AG10803 (cell line): ENCODE data around the gene IFI30.

Experiments
- DNase-seq: peaks from one replicate; pipeline ENCODE4 v3.0.0; 2010; ENCODE audit warnings: low read depth
- H3K4me3 ChIP-seq: 2 replicates; pipeline ENCODE4 v1.5.1; 2011; ENCODE audit warnings: mild to moderate bottlenecking, low read length, control low read depth
- TF ChIP-seq, protein P1 (sequence below): conservative IDR thresholded peaks from 2 replicates; pipeline ENCODE4 v1.5.1; 2011; ENCODE audit warnings: mild to moderate bottlenecking, low read length, control low read depth, inconsistent platforms

The IFI30 gene

DNA sequence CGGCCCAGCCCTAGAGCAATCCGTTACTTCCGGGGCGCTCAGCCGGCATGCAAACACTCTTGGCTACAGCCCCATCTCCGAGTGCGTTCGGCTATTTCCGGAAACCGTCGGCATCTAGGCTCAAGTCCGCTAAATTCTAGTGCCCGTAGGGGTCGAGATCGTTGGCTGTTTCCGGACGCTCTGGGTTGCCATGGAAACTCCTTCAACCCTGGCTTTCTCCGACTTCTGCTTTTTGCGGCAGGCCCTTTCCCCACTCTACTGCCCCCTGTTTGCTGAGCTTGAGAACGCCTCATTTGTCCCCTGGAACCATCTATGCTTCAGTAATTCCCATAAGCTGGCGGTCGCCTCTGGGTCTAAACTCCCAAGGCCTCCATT is 21.2 kb upstream of the IFI30 start:
- TF ChIP-seq, protein P1, sequence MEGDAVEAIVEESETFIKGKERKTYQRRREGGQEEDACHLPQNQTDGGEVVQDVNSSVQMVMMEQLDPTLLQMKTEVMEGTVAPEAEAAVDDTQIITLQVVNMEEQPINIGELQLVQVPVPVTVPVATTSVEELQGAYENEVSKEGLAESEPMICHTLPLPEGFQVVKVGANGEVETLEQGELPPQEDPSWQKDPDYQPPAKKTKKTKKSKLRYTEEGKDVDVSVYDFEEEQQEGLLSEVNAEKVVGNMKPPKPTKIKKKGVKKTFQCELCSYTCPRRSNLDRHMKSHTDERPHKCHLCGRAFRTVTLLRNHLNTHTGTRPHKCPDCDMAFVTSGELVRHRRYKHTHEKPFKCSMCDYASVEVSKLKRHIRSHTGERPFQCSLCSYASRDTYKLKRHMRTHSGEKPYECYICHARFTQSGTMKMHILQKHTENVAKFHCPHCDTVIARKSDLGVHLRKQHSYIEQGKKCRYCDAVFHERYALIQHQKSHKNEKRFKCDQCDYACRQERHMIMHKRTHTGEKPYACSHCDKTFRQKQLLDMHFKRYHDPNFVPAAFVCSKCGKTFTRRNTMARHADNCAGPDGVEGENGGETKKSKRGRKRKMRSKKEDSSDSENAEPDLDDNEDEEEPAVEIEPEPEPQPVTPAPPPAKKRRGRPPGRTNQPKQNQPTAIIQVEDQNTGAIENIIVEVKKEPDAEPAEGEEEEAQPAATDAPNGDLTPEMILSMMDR, result peak; percentile 71
- peak overlapping the region; percentile 60 for H3K4me3 ChIP-seq
- peak; percentile 95 for DNase-seq

DNA sequence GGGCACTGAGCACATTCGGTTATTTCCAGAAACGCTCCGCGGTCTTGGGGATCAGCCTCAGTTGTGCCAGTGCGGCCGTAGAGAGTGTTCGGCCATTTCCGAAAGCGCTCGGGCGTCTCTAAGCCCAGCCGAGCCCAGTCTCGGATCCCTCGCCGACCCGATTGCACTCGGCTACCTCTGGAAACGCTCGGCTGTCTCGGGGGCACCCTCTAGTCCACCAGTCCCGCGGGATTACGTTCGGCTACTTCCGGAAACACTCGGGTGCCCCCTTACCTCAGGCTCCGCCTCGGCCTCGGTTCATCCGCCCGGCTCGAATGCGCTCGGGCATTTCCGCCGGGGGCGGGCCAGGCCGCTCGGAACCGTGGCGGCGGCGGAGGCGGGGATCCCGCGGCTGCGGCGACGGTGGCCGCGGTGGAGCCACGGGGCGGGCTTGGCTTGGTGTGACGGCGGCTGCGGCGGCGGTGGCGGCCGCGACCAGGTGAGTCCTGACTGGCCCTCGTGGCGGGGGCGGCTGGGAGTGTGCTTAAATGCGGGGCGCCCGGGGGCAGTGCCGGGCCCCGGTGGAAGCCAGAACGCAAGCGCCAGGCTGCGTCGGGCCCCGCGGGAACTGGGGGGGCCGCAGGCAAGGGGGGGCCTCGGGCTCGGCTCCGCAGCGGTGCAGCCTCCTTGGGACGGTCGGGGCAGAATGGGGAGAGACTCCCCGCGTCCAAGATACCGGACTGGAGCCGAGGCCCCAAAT is 20.6 kb upstream of the IFI30 start, which contains the start of gene PIK3R2:
Gene PIK3R2, plus strand, starts transcription at position 347 of the 739 bp plus-strand sequence. CDS start 2,717 bp downstream, outside the sequence.
- TF ChIP-seq, protein P1, result no peak
- H3K4me3 ChIP-seq, result peak within 1 kb of the TSS; percentile 89
- peak; percentile 96 for DNase-seq

DNA sequence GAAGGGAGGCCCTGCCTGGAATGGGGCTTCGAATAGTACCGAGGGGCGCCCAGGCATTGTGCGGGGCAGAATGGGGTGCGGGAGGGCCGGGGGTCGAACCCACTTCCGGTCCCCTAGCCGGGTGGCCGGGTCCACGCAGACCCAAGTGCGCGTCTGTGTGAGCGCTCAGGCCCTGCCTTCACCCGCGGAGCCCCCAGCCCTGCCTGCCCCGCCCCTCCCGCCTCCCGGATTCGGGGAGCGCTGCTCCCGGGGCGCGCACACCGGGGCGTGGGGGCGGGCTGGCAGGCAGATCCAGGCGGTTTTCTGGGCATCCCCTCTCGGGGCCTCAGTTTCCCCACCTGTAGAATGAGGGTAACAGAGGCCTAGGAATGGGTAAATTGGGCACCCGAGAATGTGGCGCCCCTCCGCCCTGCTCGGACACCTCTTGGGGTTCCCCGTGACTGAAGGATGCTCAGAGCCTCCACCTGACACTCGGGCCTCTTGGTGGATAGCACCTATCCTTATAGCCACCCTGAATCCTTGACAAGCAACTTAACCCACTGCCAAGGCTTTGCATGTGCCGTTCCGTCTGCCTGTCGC is 20.0 kb upstream of the IFI30 start:
- TF ChIP-seq, protein P1, result no peak
- DNase-seq, result no peak
- H3K4me3 ChIP-seq, result peak overlapping the region; percentile 89

DNA sequence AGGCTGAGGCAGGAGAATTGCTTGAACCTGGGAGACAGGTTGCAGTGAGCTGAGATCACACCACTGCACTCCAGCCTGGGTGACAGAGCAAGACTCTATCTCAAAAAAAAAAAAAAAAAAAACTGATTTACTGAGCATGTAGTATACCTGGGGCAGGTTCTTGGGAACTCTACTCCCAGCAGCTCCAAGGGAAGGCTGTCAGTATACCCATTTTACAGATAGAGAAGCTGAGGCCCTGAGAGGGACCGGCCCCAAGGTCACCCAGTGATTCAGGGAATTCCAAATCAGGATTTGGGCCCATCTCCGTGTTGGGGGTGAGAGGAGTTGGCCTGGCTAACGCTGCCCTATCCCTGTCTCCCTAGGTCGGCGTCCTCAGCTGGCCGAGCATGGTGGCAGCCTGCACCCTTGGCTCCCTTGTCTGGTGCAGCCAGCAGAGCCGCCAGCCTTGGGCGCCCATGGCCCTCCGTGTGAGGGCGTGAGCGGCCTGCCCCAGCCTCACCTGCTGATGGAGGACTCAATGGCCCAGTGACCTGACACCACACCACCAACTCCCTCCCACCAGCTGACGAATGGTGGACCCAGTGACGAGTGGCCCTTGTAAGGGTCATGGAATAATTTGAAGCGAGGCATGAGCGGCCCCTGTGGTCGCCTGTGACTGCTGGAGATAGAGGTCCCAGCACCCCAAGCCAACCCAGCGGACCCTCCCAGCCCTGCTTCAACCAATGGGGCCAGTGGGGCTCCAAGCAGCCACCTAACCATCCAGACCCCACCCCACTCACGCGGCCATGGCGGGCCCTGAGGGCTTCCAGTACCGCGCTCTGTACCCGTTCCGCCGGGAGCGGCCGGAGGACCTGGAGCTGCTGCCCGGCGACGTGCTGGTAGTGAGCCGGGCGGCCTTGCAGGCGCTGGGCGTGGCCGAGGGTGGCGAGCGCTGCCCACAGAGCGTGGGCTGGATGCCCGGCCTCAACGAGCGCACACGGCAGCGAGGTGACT is 18.2 kb upstream of the IFI30 start:
- no peak for DNase-seq
- H3K4me3 ChIP-seq, result no peak overlapping the region
- TF ChIP-seq, protein P1, result no peak

DNA sequence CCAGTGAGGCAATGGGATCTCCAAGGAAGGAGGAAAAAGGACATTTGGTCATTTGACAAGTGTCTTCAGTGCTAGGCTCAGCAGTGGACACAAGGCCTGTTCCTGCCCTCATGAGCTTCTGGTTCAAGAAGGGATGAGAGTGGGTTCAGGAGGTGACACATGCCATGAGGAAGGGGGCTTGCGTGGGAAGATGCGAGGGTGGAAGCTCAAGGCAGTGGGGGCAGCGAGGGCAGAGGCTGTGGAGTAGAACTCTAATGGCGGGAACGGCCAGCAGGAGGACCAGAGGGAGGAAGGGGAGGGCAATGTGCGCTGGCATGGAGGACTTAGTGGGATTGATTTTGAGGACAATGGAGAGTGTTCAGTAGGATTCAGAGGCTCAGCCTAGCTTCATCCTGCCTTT is 17.3 kb upstream of the IFI30 start:
- H3K4me3 ChIP-seq, result no peak overlapping the region
- DNase-seq, result no peak

DNA sequence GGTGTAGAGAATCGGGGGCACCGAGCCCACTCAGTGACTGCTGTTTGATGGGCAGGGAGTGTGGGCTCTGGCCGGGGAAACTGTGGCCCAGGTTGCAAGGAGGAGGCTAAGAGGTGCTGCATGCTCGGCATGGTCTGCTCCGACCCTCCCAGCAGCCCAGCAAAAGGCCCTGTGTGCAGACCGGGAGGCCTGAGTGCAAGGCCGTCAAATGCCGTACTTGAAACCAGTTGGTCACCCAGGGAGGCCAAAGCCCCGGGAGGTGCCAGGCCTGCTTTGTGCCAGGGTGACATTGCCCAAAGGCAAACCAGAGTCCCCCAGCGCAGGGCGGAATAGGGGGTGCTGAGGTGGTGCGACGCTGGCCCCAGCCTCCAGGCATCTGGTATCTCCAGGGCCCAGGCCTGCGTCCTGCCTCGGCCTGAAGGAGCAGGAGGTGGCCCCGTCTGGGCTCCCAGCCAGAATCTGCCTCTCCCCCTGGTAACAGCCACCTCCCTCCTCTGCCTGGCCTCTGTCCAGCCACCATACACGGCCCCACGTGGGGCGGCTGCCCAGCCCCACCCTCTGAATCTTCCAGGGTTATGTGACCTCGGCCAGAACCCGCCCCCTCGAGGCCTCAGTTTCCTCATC is 16.7 kb upstream of the IFI30 start:
- peak; percentile 65 for DNase-seq
- H3K4me3 ChIP-seq, result no peak overlapping the region
- TF ChIP-seq, protein P1, result no peak

More for the DNA sequence above, 17.3 kb upstream of the IFI30 start:
- TF ChIP-seq, protein P1, result no peak
